Measurements from ENCODE around the gene IL1B.

The IL1B gene

DNA sequence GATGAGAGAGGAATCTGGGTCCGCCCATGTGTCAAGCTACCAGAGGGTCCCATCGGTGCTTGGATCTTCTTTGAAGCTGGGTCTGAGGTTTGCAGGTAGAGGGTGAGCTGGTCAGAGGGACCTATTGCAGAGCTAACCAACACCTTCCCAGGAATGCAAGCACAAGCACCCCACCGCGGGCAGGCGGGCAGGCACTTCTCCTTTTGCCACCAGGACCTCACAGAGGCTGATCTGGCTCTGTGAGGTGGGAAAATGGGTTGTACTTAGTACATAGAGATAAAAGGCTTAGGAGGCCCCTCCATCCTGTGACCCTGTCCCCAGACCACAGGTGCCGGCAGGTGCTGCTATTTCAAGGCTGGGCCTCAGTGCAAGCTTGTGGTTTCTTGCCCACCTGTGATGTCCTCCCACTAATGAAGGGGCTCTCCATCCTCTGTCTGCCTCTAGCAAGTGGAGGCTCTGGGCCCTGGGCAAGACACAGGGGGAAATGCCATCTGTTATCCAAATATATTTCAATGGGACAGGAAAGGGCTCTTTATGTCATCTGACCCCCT lies 43.0 kb upstream of the IL1B start:
- H3K9me3 ChIP-seq (ENCODE audit: low read depth, low read length): no peaks in the 10 kb centered on the region
- no peak overlapping the region for H3K9ac ChIP-seq (ENCODE audit: insufficient read length)
- TF ChIP-seq FOXP2 (optimal IDR thresholded peaks at IDR 0.05; ENCODE audit: control extremely low read depth, extremely low read length, insufficient read depth) (no peak), EZH2 (IDR thresholded peaks at IDR 0.05) (no peak), POLR2AphosphoS5 (IDR thresholded peaks at IDR 0.05; ENCODE audit: borderline replicate concordance, low read depth, low read length) (no peak)
- no peaks in the 10 kb centered on the region for H3K36me3 ChIP-seq (ENCODE audit: insufficient read depth, low read length)
- no peak for DNase-seq (ENCODE audit: low read depth, low spot score)
- H3K27ac ChIP-seq: no peak overlapping the region
- no peak overlapping the region for H3K4me3 ChIP-seq

DNA sequence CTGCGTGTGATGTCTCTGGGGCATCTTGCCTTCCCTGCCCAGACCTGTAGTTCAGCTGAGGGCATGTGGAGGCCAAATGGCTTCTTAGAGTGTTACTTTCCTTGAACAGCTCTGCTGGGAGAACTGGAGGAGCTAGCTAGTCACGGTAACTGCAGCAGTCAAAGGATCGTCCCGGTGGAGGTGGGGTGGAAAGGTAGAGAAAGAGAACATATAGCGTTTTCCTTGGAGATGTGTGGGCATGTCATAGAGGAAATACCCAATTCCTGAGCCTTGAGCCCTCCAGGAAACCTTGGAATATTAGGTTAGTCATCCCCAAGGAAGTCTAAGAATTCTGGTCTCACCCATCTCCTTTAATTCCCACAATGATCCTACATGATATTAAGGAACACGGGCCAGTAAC lies 40.8 kb upstream of the IL1B start:
- H3K9me3 ChIP-seq (ENCODE audit: low read depth, low read length): no peaks in the 10 kb centered on the region
- no peaks in the 10 kb centered on the region for H3K36me3 ChIP-seq (ENCODE audit: insufficient read depth, low read length)
- no peak overlapping the region for H3K27ac ChIP-seq
- no peak overlapping the region for H3K9ac ChIP-seq (ENCODE audit: insufficient read length)
- no peak for DNase-seq (ENCODE audit: low read depth, low spot score)
- no peak overlapping the region for H3K4me3 ChIP-seq
- TF ChIP-seq POLR2AphosphoS5 (IDR thresholded peaks at IDR 0.05; ENCODE audit: borderline replicate concordance, low read depth, low read length): no peak
- TF ChIP-seq FOXP2 (optimal IDR thresholded peaks at IDR 0.05; ENCODE audit: control extremely low read depth, extremely low read length, insufficient read depth): no peak
- no peak for TF ChIP-seq EZH2 (IDR thresholded peaks at IDR 0.05)

DNA sequence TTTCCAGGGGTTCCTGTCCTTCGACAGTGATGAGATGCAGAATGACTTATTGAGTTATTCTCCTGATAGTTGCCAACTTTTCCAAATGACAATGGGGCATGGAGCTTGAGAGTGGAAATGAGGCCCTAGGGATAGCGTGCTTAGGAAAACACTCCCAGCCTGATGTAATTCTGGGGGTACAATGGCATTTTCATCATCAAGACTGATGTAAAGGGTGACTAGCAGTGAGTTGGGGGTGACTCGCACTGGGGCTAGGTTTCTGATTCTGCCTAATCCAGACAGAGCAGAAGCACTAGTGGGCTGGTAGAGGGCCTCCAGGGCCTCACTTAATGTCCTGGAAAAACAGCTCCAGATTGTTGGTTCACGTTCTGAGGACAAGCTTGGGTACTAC lies 40.4 kb upstream of the IL1B start:
- Histone ChIP-seq H3K9ac (ENCODE audit: insufficient read length) (no peak overlapping the region), H3K9me3 (ENCODE audit: low read depth, low read length) (0 out of 2 replicates have a peak, but pooled peaks cover 2% of the 10 kb centered on the region), H3K36me3 (ENCODE audit: insufficient read depth, low read length) (no peaks in the 10 kb centered on the region), H3K4me3 (no peak overlapping the region), H3K27ac (no peak overlapping the region)
- no peak for DNase-seq (ENCODE audit: low read depth, low spot score)
- no peak for TF ChIP-seq POLR2AphosphoS5 (IDR thresholded peaks at IDR 0.05; ENCODE audit: borderline replicate concordance, low read depth, low read length)
- no peak for TF ChIP-seq EZH2 (IDR thresholded peaks at IDR 0.05)
- TF ChIP-seq FOXP2 (optimal IDR thresholded peaks at IDR 0.05; ENCODE audit: control extremely low read depth, extremely low read length, insufficient read depth): no peak

DNA sequence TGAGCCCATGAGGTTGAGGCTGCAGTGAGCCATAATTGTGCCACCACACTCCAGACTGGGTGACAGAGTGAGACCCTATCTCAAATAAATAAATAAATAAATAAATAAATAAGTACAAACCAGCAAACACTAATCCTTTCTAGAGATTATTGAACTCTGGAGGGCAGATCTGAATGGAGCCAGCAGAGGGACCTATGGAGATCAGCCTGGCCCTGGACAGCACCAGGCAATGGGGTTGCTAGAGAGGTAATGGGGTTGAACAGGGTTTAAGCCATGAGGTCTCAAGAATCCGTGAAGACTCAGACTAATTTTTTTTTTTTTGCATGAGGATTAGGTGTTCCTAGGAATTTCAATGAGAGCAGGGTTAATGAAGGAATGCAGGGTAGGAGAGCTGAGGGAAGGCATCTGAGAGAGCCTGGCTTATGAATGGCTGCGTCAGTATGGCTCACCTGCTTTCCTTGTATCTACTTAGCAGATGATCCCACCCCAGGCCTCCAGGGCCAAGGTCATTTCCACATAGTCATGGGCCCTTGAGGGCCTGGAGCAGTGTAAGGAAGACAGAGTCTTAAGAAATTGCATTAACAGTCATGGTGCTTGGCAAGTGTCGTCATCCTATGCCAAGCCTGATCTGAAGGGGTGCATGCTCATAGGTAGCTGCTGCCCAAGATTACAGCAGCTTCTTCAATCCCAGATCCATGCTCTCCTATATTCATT lies 39.8 kb upstream of the IL1B start:
- H3K27ac ChIP-seq: no peak overlapping the region
- H3K36me3 ChIP-seq (ENCODE audit: insufficient read depth, low read length): no peaks in the 10 kb centered on the region
- no peak overlapping the region for H3K4me3 ChIP-seq
- no peak for TF ChIP-seq EZH2 (IDR thresholded peaks at IDR 0.05)
- no peak for TF ChIP-seq FOXP2 (optimal IDR thresholded peaks at IDR 0.05; ENCODE audit: control extremely low read depth, extremely low read length, insufficient read depth)
- no peak for TF ChIP-seq POLR2AphosphoS5 (IDR thresholded peaks at IDR 0.05; ENCODE audit: borderline replicate concordance, low read depth, low read length)
- DNase-seq (ENCODE audit: low read depth, low spot score): no peak
- H3K9ac ChIP-seq (ENCODE audit: insufficient read length): no peak overlapping the region
- 0 out of 2 replicates have a peak, but pooled peaks cover 2% of the 10 kb centered on the region for H3K9me3 ChIP-seq (ENCODE audit: low read depth, low read length)

DNA sequence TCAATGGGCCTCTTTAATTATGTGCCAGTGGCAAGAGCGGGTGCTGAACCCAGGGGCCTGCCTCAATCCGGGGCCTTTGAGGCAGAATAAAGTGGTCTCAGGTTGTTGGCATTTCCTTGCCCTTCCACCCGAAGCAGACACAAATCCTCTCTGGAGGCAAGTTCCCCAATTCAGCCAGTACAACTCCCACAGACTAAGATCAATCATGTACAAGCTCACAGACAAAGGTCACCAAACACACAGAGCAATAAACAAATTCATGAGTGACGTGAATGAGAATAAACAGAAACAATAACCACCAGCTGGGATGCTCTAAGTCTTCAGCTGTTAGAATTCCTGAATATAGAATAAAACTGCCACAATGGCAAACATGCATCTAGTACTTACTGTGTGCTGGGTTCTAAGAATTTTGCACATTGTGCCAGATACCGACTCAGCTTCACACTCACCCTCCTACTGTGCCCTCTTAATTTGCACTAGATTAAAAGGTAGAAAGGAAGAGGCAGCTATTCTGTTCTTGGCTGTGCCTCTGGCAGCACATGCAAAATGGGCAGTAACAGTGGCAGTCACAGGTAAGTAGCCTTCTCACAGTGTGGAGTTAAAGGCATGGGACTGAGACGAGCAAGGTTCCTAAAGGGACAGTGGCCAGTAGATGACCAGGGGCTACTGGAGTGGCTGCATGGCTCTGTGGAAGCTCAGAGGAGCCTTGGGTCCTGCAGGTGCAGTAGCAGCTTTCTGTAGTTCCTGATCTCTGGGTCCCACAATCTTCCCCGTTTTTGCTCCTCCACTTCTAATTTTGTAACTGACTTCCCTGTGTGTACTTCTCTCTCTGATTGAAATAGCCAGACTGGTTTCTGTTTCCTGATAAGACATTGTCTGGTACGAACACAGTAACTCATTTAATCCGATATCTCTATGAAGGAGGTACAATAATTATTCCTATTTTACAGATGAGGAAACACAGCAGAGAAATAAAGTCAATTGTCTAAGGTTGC lies 34.6 kb upstream of the IL1B start:
- Histone ChIP-seq H3K9ac (ENCODE audit: insufficient read length) (no peak overlapping the region), H3K9me3 (ENCODE audit: low read depth, low read length) (0 out of 2 replicates have a peak, but pooled peaks cover 2% of the 10 kb centered on the region), H3K27ac (no peak overlapping the region), H3K36me3 (ENCODE audit: insufficient read depth, low read length) (no peaks in the 10 kb centered on the region), H3K4me3 (no peak overlapping the region)
- TF ChIP-seq FOXP2 (optimal IDR thresholded peaks at IDR 0.05; ENCODE audit: control extremely low read depth, extremely low read length, insufficient read depth) (no peak), EZH2 (IDR thresholded peaks at IDR 0.05) (no peak), POLR2AphosphoS5 (IDR thresholded peaks at IDR 0.05; ENCODE audit: borderline replicate concordance, low read depth, low read length) (no peak)
- DNase-seq (ENCODE audit: low read depth, low spot score): no peak

DNA sequence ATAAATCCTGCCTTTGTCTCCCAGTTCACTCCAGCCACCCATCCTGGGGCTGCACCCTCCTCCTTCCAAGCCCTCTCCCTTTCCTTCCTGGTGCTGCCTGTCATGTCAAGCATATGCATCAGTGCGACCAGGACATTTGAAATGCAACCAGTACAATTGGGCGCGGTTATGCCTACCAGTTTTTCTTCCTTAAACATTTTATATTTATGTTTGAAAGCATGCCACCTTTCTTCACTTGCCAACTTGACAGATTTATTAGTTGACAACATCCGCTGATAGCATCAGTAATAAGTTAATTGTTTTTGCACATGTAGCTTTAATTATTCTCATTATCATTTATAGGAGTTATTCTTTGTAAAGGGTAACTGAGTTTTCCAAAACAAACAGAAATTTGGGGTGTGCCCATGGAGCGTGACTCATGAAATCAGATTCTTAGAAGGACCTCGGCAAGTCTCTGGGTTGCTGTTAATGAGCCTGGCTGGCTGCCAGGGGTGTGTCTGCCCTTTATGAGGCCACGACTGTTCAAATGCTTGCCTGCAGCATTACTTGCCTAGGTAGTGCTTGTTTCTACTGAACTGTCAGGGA lies 32.8 kb upstream of the IL1B start:
- no peak for TF ChIP-seq EZH2 (IDR thresholded peaks at IDR 0.05)
- no peak for TF ChIP-seq FOXP2 (optimal IDR thresholded peaks at IDR 0.05; ENCODE audit: control extremely low read depth, extremely low read length, insufficient read depth)
- TF ChIP-seq POLR2AphosphoS5 (IDR thresholded peaks at IDR 0.05; ENCODE audit: borderline replicate concordance, low read depth, low read length): no peak
- 0 out of 2 replicates have a peak, but pooled peaks cover 2% of the 10 kb centered on the region for H3K9me3 ChIP-seq (ENCODE audit: low read depth, low read length)
- DNase-seq (ENCODE audit: low read depth, low spot score): peak; percentile 16
- H3K36me3 ChIP-seq (ENCODE audit: insufficient read depth, low read length): no peaks in the 10 kb centered on the region
- no peak overlapping the region for H3K9ac ChIP-seq (ENCODE audit: insufficient read length)
- no peak overlapping the region for H3K27ac ChIP-seq
- no peak overlapping the region for H3K4me3 ChIP-seq

DNA sequence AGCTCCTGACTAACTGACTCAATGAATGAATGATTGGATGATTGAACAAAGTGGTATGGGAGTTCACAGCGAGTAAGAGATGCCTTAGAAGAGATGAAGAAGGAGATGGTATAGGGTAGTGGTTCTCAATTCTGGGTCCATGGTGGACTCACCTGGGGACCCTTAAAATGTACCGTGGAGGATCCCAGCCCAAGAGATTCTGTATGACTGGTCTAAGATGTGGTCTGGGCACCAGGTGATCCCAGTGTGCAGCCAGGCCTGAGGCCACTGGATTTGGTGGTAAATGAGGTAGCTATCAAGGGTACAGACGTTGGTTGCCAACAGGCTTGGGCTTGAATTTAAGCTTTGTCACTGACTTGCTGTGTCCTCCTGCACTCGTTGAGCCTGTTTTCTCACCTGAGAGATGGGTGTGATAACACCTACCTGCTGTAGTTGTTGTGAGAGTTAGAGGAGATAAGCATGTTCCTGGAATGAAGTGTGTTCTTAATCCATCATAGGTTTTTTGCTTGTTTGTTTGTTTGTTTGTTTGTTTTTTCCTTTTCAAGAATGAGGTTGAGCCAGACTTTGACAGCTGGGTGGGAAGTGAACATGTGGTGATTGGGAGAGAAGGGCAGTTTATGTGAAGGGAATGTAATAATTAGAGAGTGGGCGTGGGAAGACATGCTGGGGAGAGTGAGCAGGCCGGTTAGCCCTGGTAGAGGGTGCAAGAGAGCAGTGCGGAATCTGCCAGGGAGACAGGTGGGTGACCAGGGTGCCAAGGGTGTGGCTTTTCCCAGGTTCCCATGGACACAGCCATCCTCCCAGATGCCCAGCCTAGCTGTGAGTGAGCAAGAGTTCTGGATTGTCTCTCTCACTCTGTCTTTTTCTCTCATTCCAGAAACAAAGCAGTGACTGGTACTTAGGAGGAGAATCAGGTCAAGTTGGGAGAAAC lies 31.4 kb upstream of the IL1B start:
- TF ChIP-seq FOXP2 (optimal IDR thresholded peaks at IDR 0.05; ENCODE audit: control extremely low read depth, extremely low read length, insufficient read depth) (no peak), POLR2AphosphoS5 (IDR thresholded peaks at IDR 0.05; ENCODE audit: borderline replicate concordance, low read depth, low read length) (no peak), EZH2 (IDR thresholded peaks at IDR 0.05) (no peak)
- Histone ChIP-seq H3K4me3 (no peak overlapping the region), H3K9me3 (ENCODE audit: low read depth, low read length) (0 out of 2 replicates have a peak, but pooled peaks cover 2% of the 10 kb centered on the region), H3K27ac (no peak overlapping the region), H3K9ac (ENCODE audit: insufficient read length) (no peak overlapping the region), H3K36me3 (ENCODE audit: insufficient read depth, low read length) (no peaks in the 10 kb centered on the region)
- DNase-seq (ENCODE audit: low read depth, low spot score): no peak

All from SK-N-MC (cell line).